HL-60 (cell line): Measurements from ENCODE around the gene RELCH.

Experiments used
- DNase-seq, 2 experiments: peaks; one replicate each; pipeline ENCODE4 v3.0.0-alpha.2; 2010 to 2020; ENCODE audit warnings: low read depth in 1 of 2, low spot score in 1 of 2
- H3K27ac ChIP-seq: fragments of 250-450 bp; sonication (Bioruptor Pico); replicated peaks from 2 replicates; pipeline ENCODE4 v1.5.1; 2020; ENCODE audit warnings: mild to moderate bottlenecking, moderate library complexity
- H3K27me3 ChIP-seq: fragments of 250-450 bp; sonication (Bioruptor Pico); 2 replicates; pipeline ENCODE4 v1.5.1; 2021; ENCODE audit warnings: mild to moderate bottlenecking, moderate library complexity; ENCODE audit not compliant: insufficient read depth, poor library complexity, severe bottlenecking
- H3K4me3 ChIP-seq: replicated peaks from 2 replicates; pipeline ENCODE4 v1.5.1; 2011; ENCODE audit warnings: mild to moderate bottlenecking, control low read depth, low read length; ENCODE audit not compliant: insufficient read depth
- GABPA ChIP-seq: IDR thresholded peaks from 2 replicates; pipeline ENCODE4 v1.6.1; 2012; ENCODE audit warnings: low read depth
- POLR2AphosphoS5 ChIP-seq: IDR thresholded peaks from 2 replicates; pipeline ENCODE4 v1.6.1; 2012; ENCODE audit warnings: low read depth
- REST ChIP-seq: IDR thresholded peaks from 2 replicates; pipeline ENCODE4 v1.6.1; 2012; ENCODE audit warnings: low read depth; ENCODE audit not compliant: insufficient replicate concordance
- SPI1 ChIP-seq: IDR thresholded peaks from 2 replicates; pipeline ENCODE4 v1.6.1; 2012; ENCODE audit warnings: low read depth, mild to moderate bottlenecking, borderline replicate concordance
- TF ChIP-seq, protein P1 (sequence below): IDR thresholded peaks from one replicate; pipeline ENCODE4 v1.5.1; 2011; ENCODE audit warnings: low read length, control low read depth, inconsistent platforms; ENCODE audit not compliant: insufficient read depth

RELCH gene

GRCh38 chr18:62199629-62200028, 12.6 kb downstream of the RELCH start:
- H3K27ac ChIP-seq: no peak overlapping the region
- no peak for DNase-seq
- H3K27me3 ChIP-seq: no peaks in the 10 kb centered on the region
- no peak overlapping the region for H3K4me3 ChIP-seq
- TF ChIP-seq, protein P1, sequence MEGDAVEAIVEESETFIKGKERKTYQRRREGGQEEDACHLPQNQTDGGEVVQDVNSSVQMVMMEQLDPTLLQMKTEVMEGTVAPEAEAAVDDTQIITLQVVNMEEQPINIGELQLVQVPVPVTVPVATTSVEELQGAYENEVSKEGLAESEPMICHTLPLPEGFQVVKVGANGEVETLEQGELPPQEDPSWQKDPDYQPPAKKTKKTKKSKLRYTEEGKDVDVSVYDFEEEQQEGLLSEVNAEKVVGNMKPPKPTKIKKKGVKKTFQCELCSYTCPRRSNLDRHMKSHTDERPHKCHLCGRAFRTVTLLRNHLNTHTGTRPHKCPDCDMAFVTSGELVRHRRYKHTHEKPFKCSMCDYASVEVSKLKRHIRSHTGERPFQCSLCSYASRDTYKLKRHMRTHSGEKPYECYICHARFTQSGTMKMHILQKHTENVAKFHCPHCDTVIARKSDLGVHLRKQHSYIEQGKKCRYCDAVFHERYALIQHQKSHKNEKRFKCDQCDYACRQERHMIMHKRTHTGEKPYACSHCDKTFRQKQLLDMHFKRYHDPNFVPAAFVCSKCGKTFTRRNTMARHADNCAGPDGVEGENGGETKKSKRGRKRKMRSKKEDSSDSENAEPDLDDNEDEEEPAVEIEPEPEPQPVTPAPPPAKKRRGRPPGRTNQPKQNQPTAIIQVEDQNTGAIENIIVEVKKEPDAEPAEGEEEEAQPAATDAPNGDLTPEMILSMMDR: no peak
- TF ChIP-seq POLR2AphosphoS5 (no peak), REST (no peak), GABPA (no peak), SPI1 (no peak)

GRCh38 chr18:62200121-62200914, 13.3 kb downstream of the RELCH start:
- H3K4me3 ChIP-seq: no peak overlapping the region
- H3K27me3 ChIP-seq: no peaks in the 10 kb centered on the region
- DNase-seq: no peak
- TF ChIP-seq GABPA (no peak), POLR2AphosphoS5 (no peak), REST (no peak), SPI1 (no peak)
- TF ChIP-seq, protein P1: no peak
- no peak overlapping the region for H3K27ac ChIP-seq

- Histone ChIP-seq H3K4me3 (no peak overlapping the region), H3K27ac (no peak overlapping the region), H3K27me3 (no peaks in the 10 kb centered on the region)
- no peak for TF ChIP-seq GABPA
- TF ChIP-seq REST: no peak
- no peak for TF ChIP-seq SPI1
- no peak for TF ChIP-seq POLR2AphosphoS5
- TF ChIP-seq, protein P1: no peak
- no peak for DNase-seq
These were observed 14.8 kb downstream of the RELCH start for GRCh38 chr18:62201870-62202269.
